ENCODE data around the gene EFCAB6.

DNA sequence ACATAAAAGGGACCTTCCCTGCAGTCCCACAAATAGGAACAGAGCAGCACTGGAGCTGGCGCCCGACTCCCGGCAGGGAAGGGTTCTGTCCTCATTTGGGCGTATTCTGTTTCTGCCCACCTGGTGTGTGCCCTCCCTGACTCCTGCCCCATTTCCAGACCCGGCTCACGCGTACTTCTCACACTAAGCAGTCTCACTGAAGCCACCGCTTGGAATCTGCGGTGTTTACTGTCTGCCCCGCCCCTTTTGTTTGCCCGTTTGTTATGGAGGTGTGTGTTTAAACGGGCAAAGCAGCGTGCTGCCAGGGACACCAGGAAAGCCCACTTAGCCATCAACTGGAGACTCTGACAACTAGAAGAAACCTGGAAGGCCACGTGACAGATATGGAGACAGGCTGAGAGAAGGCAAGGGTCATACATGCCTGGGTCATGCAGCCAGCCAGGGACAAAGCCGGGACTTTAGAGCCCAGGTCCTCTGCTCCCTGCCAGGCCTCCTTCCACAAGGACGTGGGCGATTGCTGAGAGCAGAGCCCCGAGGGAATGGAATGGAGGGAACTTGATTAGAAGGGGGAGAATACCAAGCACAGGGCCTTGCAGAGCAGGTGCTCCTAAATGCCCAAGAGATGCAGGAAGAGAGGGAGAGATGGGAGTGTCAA is 8.7 kb upstream of the EFCAB6 start:
- TF ChIP-seq POLR2A (IDR thresholded peaks at IDR 0.05; ENCODE audit: low read depth, low read length) (no peak), POLR2AphosphoS5 (IDR thresholded peaks at IDR 0.05; ENCODE audit: low read depth, low read length) (no peak), TAF1 (IDR thresholded peaks at IDR 0.05; ENCODE audit: low read depth, low read length) (no peak), PAX5 (IDR thresholded peaks at IDR 0.05; ENCODE audit: insufficient read depth, low read length, severe bottlenecking) (no peak), POU2F2 (IDR thresholded peaks at IDR 0.05; ENCODE audit: low read depth, low read length) (no peak)

All from GM12891 (cell line).